NCI-H748 (cell line): ENCODE data around the gene C1orf232.

Experiments
- DNase-seq: peaks from one replicate; lab custom pipeline; 2025; ENCODE audit not compliant: unreplicated experiment; lab: John Stamatoyannopoulos, UW

The C1orf232 gene

GRCh38 chr1:26125382-26125781, 43.4 kb downstream of the C1orf232 start:
- no peak for DNase-seq

- DNase-seq: no peak
These were observed 44.1 kb downstream of the C1orf232 start for GRCh38 chr1:26124418-26125331.

- no peak for DNase-seq
These were observed 45.5 kb downstream of the C1orf232 start for GRCh38 chr1:26122988-26123973.

- DNase-seq: no peak
These were observed 46.6 kb downstream of the C1orf232 start for GRCh38 chr1:26121854-26122773.

DNA sequence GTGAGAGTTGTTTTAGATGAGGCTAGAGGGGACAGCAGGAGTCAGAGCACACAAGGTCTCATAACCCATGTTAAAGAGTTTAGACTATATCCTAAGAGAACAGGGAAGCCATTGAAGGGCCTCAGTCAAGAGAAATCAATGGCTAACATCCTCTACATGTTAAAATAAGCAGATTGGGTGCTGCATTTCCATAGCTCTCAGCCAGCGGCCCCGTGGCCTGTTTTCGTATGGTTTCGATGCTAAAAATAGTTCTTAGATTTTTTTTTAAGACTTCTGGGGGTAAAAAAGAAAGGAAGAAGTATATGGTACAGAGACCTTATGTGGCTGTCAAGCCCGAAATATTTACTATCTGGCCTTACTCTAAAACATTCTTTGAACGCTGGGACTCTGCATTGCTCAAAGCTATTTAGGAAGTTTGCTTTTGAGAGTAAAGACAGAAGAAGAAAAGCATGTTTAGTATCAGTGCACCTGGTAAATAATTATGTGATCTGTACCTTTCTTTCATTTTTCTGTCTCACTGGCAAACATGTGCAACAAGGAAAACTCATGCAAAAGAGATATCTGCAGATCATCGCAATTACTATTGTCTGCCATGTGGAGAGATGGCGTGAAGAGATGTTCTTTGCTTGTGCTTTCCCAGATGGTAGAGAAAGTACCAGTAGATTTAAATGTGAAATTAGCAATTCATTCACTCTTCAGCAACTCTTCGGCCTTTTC, 48.7 kb downstream of the C1orf232 start:
- no peak for DNase-seq

- DNase-seq: no peak
These were observed 54.4 kb downstream of the C1orf232 start for GRCh38 chr1:26114165-26114927.
